Naive B cell (primary cell): ENCODE results near the gene CNGB1. TPM values are rescaled to one million over a fixed set of nuclear protein-coding genes. Genes with fewer than 3 reads are reported as not detected.
"Not testable (repeated sequence)": the region's sequence is repeated elsewhere in the genome, so short reads cannot be mapped to it uniquely, and the experiment has no call there.

Source experiments
- ATAC-seq, 2 donors: fragments of 150-1000 bp; cut with Tn5 transposase; 2 replicates each; pipeline ENCODE4 v1.10.0; 2021; ENCODE audit warnings: low read depth in 2 of 2, mild to moderate bottlenecking in 2 of 2, moderate library complexity in 2 of 2
- DNase-seq: peaks from one replicate; pipeline ENCODE4 v3.0.0; 2022
- H3K27ac Mint-ChIP-seq, 6 donors: one replicate each; pipeline ENCODE4 v1.8.0; 2020 to 2022; ENCODE audit warnings: mild to moderate bottlenecking in 6 of 6, mixed read lengths in 6 of 6, moderate library complexity in 5 of 6, inconsistent platforms in 2 of 6
- H3K27me3 Mint-ChIP-seq, 3 donors: one replicate each; pipeline ENCODE4 v1.8.0; 2021 to 2022; ENCODE audit warnings: mixed read lengths in 3 of 3, mild to moderate bottlenecking in 1 of 3
- H3K36me3 Mint-ChIP-seq, 2 donors: one replicate each; pipeline ENCODE4 v1.8.0; 2020 to 2022; ENCODE audit warnings: mixed read lengths in 2 of 2, inconsistent platforms in 1 of 2, mild to moderate bottlenecking in 1 of 2
- H3K4me1 Mint-ChIP-seq, 3 donors: one replicate each; pipeline ENCODE4 v1.8.0; 2020 to 2022; ENCODE audit warnings: mixed read lengths in 3 of 3, inconsistent platforms in 1 of 3, mild to moderate bottlenecking in 1 of 3, moderate library complexity in 1 of 3
- H3K4me3 Mint-ChIP-seq, 8 donors: one replicate each; pipeline ENCODE4 v1.8.0; 2020 to 2022; ENCODE audit warnings: mild to moderate bottlenecking in 8 of 8, mixed read lengths in 8 of 8, moderate library complexity in 8 of 8, inconsistent platforms in 2 of 8
- H3K9me3 Mint-ChIP-seq, 7 donors: one replicate each; pipeline ENCODE4 v1.8.0; 2020 to 2022; ENCODE audit warnings: mixed read lengths in 7 of 7, mild to moderate bottlenecking in 5 of 7, inconsistent platforms in 2 of 7, moderate library complexity in 1 of 7
- polyA plus RNA-seq, 6 donors: library from polyadenylated mRNA; unstranded; fragments of 300-500 nt; fragmentation: Illumina TruSeq; gene quantifications; one replicate each; pipeline ENCODE4 v1.2.3, GENCODE V29; 2021; ENCODE audit warnings: low read depth in 6 of 6

Gene CNGB1
- polyA plus RNA-seq, 6 donors from 2014 or later = not detected

GRCh38 chr16:57978070-57978465, 7.1 kb upstream of the CNGB1 start:
- H3K27me3 Mint-ChIP-seq = peaks cover 8 to 34% (median 25%) of the 10 kb centered on the region in 3 donors
- not testable (repeated sequence) for DNase-seq, H3K36me3 Mint-ChIP-seq, H3K27ac Mint-ChIP-seq, H3K4me3 Mint-ChIP-seq, ATAC-seq, H3K4me1 Mint-ChIP-seq, H3K9me3 Mint-ChIP-seq

GRCh38 chr16:57977418-57978069, 6.6 kb upstream of the CNGB1 start:
- H3K4me3 Mint-ChIP-seq = no peak overlapping the region
- no peaks in the 10 kb centered on the region for H3K36me3 Mint-ChIP-seq
- peaks cover 8 to 39% (median 29%) of the 10 kb centered on the region in 3 donors for H3K27me3 Mint-ChIP-seq
- H3K9me3 Mint-ChIP-seq = no peaks in the 10 kb centered on the region
- H3K27ac Mint-ChIP-seq = no peak overlapping the region
- no peak for ATAC-seq
- no peak for DNase-seq
- no peaks in the 10 kb centered on the region for H3K4me1 Mint-ChIP-seq

DNA sequence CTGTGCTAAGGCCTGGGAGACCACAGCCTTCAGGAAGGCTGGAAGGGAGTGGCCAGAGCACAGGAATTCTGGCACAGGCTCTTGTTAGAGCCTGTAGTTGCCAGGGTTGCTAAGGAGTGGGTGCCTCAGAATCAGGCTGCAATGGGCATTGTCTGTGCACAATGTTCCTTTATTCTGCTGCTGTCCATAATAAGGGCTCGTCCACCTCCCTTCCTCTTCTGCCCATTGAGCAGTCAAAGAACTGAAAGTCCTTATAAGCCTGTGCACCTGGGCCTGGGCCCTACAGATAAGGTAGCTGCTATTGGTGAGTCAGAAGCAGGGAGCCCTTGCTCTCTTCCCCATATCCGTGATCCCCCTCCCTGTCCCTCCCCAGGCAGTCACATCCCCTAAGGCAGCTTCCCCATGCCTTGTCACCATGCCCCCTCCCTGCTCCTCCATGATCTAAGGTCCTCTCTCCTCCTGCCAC, 5.4 kb upstream of the CNGB1 start:
- Mint-ChIP-seq H3K4me3 (no peak overlapping the region), H3K9me3 (no peaks in the 10 kb centered on the region), H3K27me3 (peaks cover 14 to 43% (median 34%) of the 10 kb centered on the region in 3 donors), H3K4me1 (no peaks in the 10 kb centered on the region), H3K27ac (no peak overlapping the region), H3K36me3 (no peaks in the 10 kb centered on the region)
- ATAC-seq (no peak), DNase-seq (no peak)

DNA sequence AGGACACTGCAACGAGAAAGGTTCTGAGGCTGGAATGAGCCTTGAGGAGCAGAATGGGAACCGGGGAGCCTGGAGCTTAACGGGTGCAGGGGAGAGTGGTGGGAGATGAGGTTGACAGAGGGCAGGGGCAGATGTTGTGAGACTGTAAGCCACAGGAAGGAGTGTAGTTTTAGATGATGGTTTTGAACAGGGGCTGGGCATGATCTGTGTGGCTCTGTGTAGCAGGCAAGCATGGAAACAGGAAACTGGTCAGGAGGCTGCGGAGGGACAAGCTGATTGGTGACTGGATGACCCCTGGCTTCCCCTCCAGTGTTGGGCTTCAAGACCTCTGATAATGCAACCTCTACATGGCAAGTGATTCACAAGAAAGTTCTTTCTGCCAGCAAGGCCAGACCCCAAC, 1.4 kb upstream of the CNGB1 start:
- ATAC-seq = no peak
- H3K27ac Mint-ChIP-seq = no peak overlapping the region

DNA sequence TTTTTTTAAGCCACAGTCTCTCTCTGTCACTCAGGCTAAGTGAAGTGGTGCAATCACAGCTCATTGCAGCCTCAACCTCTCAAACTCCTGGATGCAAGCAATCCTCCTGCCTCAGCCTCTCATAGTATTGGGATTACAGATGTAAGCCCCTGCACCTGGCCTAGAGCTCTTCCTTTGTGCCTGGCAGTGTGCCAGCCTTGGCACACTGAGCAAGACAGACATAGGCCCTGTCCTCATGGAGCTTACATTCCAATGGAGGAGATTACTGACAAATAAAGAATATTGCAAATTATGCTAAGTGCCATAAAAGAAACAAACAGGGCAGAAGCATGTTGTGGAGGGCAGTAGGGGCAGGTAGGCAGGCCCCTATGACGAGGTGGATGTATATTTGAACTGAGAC, 920 bp upstream of the CNGB1 start:
- Mint-ChIP-seq H3K4me3 (no peak overlapping the region), H3K9me3 (no peaks in the 10 kb centered on the region), H3K4me1 (peaks cover 0 to 3% (median 0%) of the 10 kb centered on the region in 3 donors), H3K27ac (no peak overlapping the region), H3K27me3 (peaks cover 11 to 42% (median 37%) of the 10 kb centered on the region in 3 donors), H3K36me3 (no peaks in the 10 kb centered on the region)
- DNase-seq (no peak), ATAC-seq (no peak)

More for the DNA sequence above, 1.4 kb upstream of the CNGB1 start:
- H3K4me1 Mint-ChIP-seq = no peaks in the 10 kb centered on the region
- H3K4me3 Mint-ChIP-seq = no peak overlapping the region
- H3K9me3 Mint-ChIP-seq = no peaks in the 10 kb centered on the region
- H3K36me3 Mint-ChIP-seq = no peaks in the 10 kb centered on the region
- H3K27me3 Mint-ChIP-seq = peaks cover 11 to 42% (median 37%) of the 10 kb centered on the region in 3 donors
- no peak for DNase-seq

- DNase-seq = no peak
- Mint-ChIP-seq H3K4me1 (peaks cover 0 to 3% (median 0%) of the 10 kb centered on the region in 3 donors), H3K36me3 (no peaks in the 10 kb centered on the region), H3K27ac (peak overlapping the region in 1 of 6 donors; percentile 46), H3K27me3 (peaks cover 11 to 42% (median 37%) of the 10 kb centered on the region in 3 donors), H3K4me3 (no peak overlapping the region), H3K9me3 (no peaks in the 10 kb centered on the region)
- ATAC-seq = no peak
These were observed 609 bp downstream of the CNGB1 start for GRCh38 chr16:57970319-57970718.

DNA sequence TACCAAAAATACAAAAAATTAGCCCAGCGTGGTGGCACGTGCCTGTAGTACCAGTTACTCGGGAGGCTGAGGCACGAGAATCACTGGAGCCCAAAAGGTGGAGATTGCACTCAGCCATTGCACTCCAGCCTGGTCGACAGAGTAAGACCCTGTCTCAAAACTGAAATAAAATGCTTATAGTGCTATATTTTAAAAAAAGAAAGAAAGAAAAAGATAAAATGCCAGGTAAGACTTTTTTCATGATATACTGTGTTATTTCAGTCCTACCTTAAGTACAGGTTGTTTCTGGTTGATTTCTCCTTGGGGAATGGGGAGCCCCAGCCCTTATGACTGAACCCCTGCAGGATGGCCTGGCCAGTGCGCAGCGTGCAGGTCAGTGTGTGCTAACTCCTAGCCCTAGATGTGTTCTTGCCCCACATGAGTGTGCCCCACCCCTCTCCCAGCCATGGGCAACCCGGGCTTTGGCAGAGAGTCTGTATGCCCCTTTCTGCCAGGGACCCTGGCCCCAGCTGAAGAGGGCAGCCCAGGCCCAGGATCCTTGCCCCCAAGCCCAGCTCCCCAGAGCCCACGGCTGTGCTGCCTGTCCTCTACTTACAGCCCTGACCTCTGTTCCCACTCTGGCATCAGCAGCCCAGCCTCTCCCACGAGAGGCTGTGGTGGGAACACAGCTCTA, 1.3 kb downstream of the CNGB1 start:
- Mint-ChIP-seq H3K27me3 (peaks cover 11 to 42% (median 35%) of the 10 kb centered on the region in 3 donors), H3K36me3 (no peaks in the 10 kb centered on the region), H3K27ac (peak overlapping the region in 1 of 6 donors; percentile 46), H3K4me3 (no peak overlapping the region), H3K9me3 (peaks cover 0 to 5% (median 0%) of the 10 kb centered on the region in 7 donors), H3K4me1 (peaks cover 0 to 3% (median 0%) of the 10 kb centered on the region in 3 donors)
- DNase-seq = no peak
- ATAC-seq = no peak

DNA sequence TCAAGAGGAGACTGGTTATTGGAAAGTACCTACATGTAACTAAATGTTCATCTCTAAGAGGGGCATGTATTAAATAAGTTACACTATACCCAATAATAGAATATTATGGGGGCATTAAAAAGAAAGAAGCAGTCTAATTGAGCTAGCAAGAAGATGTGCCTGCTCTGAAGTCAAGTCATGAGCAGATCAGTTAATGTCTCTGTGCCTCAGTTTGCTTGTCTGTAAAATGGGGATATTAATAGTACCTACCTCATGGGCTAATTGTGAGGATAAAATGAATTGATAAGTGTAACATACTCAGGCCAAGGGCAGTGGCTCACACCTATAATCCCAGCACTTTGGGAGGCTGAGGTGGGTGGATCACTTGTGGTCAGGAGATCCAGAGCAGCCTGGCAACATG, 3.0 kb downstream of the CNGB1 start:
- H3K4me3 Mint-ChIP-seq = no peak overlapping the region
- no peak for DNase-seq
- H3K27me3 Mint-ChIP-seq = peaks cover 11 to 36% (median 26%) of the 10 kb centered on the region in 3 donors
- H3K36me3 Mint-ChIP-seq = no peaks in the 10 kb centered on the region
- H3K4me1 Mint-ChIP-seq = peaks cover 0 to 3% (median 0%) of the 10 kb centered on the region in 3 donors
- peaks cover 0 to 5% (median 0%) of the 10 kb centered on the region in 7 donors for H3K9me3 Mint-ChIP-seq
- H3K27ac Mint-ChIP-seq = no peak overlapping the region
- ATAC-seq = no peak

DNA sequence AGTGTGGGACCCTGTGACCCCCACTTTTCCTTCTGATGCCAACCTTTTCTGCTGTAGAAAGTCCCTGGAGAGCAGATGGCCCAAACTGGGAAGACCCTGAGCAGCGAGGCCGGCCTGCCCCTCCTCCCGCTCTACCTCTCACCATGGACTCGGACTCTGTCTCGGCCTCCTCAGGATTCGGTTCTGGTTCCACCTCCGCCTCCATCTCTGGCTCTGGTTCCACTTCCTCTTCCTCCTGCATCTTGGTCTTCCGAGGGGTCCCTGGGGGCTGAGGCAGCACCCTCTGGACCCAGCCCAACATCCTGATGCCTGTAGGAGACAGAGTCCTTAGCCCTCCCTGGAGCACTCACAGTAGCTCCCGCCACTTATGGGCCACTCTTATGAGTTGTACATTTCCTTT, 3.9 kb downstream of the CNGB1 start:
- no peak for DNase-seq
- H3K36me3 Mint-ChIP-seq = no peaks in the 10 kb centered on the region
- peak overlapping the region in 1 of 6 donors; percentile 24 for H3K27ac Mint-ChIP-seq
- peaks cover 0 to 3% (median 0%) of the 10 kb centered on the region in 3 donors for H3K4me1 Mint-ChIP-seq
- peaks cover 0 to 5% (median 0%) of the 10 kb centered on the region in 7 donors for H3K9me3 Mint-ChIP-seq
- H3K4me3 Mint-ChIP-seq = no peak overlapping the region
- H3K27me3 Mint-ChIP-seq = peaks cover 7 to 33% (median 22%) of the 10 kb centered on the region in 3 donors
- no peak for ATAC-seq

DNA sequence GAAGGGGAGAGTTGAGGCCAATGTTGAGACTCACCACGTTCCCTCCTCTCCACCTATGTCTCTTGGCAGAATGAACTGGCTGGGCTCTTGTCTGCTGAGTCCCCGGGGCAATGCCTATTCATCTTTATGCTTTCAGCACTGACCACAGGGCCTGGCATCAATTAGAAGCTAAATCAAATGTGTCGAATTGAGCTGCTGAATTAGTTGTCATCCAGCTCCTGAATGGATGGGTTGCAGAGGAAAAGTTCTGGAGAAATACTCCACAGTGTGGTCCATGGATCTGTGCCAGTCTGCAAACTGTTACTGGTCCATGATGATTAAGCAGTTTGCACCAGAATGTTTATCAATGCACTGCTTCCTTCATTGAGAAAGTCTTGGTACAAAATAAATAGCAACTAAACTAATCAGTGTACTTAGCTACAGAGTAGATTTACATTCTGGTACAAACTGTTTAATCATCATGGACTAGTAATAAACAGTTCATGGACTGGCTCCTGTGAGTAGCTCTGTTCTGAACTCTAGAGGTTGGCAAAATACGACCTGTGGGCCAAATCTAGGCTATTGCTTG, 4.6 kb downstream of the CNGB1 start:
- H3K27ac Mint-ChIP-seq = peak overlapping the region in 2 of 6 donors; percentile 6 to 72
- H3K9me3 Mint-ChIP-seq = peaks cover 0 to 5% (median 0%) of the 10 kb centered on the region in 7 donors
- ATAC-seq (no peak), DNase-seq (no peak)
- H3K4me1 Mint-ChIP-seq = peaks cover 0 to 3% (median 0%) of the 10 kb centered on the region in 3 donors
- peaks cover 5 to 31% (median 20%) of the 10 kb centered on the region in 3 donors for H3K27me3 Mint-ChIP-seq
- H3K4me3 Mint-ChIP-seq = no peak overlapping the region
- no peaks in the 10 kb centered on the region for H3K36me3 Mint-ChIP-seq

GRCh38 chr16:57964157-57964700, 6.7 kb downstream of the CNGB1 start:
- no peak overlapping the region for H3K27ac Mint-ChIP-seq
- no peaks in the 10 kb centered on the region for H3K36me3 Mint-ChIP-seq
- ATAC-seq (no peak), DNase-seq (no peak)
- peaks cover 0 to 5% (median 0%) of the 10 kb centered on the region in 7 donors for H3K9me3 Mint-ChIP-seq
- peaks cover 5 to 25% (median 17%) of the 10 kb centered on the region in 3 donors for H3K27me3 Mint-ChIP-seq
- no peak overlapping the region for H3K4me3 Mint-ChIP-seq
- peaks cover 0 to 3% (median 0%) of the 10 kb centered on the region in 3 donors for H3K4me1 Mint-ChIP-seq

DNA sequence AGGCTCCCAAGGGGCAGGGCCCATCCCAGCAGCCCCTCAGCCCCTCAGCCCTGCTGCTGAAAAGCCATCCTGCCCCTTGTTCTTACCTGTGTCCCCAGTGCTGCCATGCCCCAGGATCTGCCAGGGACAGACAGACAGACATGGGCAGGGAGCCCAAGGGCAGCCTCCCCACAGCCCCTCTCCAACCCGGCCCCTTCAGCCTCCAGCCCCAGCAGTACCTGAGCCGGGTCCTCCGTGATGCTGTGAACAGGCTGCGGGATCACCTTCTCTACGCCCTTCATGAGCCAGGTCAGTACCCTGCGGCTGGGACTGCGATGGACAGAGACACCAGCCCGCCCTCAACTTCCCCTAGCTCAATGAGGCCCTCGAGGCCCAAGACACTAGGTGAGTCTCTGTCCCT, 8.2 kb downstream of the CNGB1 start:
- Mint-ChIP-seq H3K27ac (no peak overlapping the region), H3K9me3 (peaks cover 0 to 5% (median 0%) of the 10 kb centered on the region in 7 donors), H3K4me1 (peaks cover 0 to 7% (median 0%) of the 10 kb centered on the region in 3 donors), H3K27me3 (peaks cover 2 to 35% (median 26%) of the 10 kb centered on the region in 3 donors), H3K36me3 (no peaks in the 10 kb centered on the region), H3K4me3 (no peak overlapping the region)
- ATAC-seq = no peak
- no peak for DNase-seq

- peaks cover 0 to 5% (median 0%) of the 10 kb centered on the region in 7 donors for H3K9me3 Mint-ChIP-seq
- ATAC-seq (no peak), DNase-seq (no peak)
- peaks cover 0 to 35% (median 26%) of the 10 kb centered on the region in 3 donors for H3K27me3 Mint-ChIP-seq
- H3K4me3 Mint-ChIP-seq = no peak overlapping the region
- peaks cover 0 to 5% (median 0%) of the 10 kb centered on the region in 3 donors for H3K4me1 Mint-ChIP-seq
- H3K27ac Mint-ChIP-seq = no peak overlapping the region
- no peaks in the 10 kb centered on the region for H3K36me3 Mint-ChIP-seq
These were observed 8.9 kb downstream of the CNGB1 start for GRCh38 chr16:57962046-57962445.
